Loucy (cell line): ENCODE data around the gene EXOC3L4.

Experiments
- EZH2phosphoT487 ChIP-seq: fragments of 200-600 bp; IDR thresholded peaks from 2 replicates; pipeline ENCODE4 v1.6.1; 2018; ENCODE audit warnings: antibody characterized with exemption, mild to moderate bottlenecking, moderate library complexity, borderline replicate concordance
- TF ChIP-seq, protein P1 (sequence below): fragments of 200-600 bp; sonication (generic); conservative IDR thresholded peaks from 2 replicates; pipeline ENCODE4 v1.5.1; 2014; ENCODE audit warnings: mild to moderate bottlenecking, antibody characterized with exemption, low read length

DNA sequence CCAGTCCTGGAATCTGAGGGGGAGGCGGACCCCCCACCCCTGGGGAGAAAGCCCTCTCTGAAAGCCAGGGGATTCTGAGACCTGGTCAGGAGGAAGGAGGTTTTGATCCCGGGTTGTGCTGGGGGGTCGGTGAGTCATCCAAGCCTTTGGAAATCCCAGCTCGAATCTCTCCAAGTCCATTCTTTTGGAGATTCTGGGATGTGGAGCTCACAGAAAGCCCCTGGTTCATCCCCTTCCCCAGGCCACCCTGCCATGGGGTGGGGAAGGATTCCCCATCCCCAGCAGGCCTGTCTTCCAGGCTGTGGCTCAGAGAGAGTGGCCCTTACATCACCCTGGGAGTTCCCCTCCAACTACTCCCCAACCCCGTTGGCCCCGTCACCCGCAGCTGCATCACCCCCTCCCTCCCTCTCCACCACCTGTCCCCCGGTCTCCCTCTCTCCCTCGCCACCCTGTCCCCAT is 14.3 kb downstream of the EXOC3L4 start:
- TF ChIP-seq, protein P1, sequence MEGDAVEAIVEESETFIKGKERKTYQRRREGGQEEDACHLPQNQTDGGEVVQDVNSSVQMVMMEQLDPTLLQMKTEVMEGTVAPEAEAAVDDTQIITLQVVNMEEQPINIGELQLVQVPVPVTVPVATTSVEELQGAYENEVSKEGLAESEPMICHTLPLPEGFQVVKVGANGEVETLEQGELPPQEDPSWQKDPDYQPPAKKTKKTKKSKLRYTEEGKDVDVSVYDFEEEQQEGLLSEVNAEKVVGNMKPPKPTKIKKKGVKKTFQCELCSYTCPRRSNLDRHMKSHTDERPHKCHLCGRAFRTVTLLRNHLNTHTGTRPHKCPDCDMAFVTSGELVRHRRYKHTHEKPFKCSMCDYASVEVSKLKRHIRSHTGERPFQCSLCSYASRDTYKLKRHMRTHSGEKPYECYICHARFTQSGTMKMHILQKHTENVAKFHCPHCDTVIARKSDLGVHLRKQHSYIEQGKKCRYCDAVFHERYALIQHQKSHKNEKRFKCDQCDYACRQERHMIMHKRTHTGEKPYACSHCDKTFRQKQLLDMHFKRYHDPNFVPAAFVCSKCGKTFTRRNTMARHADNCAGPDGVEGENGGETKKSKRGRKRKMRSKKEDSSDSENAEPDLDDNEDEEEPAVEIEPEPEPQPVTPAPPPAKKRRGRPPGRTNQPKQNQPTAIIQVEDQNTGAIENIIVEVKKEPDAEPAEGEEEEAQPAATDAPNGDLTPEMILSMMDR = no peak
- TF ChIP-seq EZH2phosphoT487 = no peak
